Lung microvascular endothelial cell (primary cell): ENCODE results near the gene SPIB. TPM values are rescaled to one million over a fixed set of nuclear protein-coding genes. Genes with fewer than 3 reads are reported as not detected.
A peak's percentile ranks its signal among the peaks of the same experiment; 100 is the strongest.

Experiments
- DNase-seq, 2 donors: peaks; one replicate each; pipeline versions ENCODE4 v3.0.0 to v3.0.0-alpha.2; 2010; ENCODE audit warnings: low read depth in 2 of 2
- total RNA-seq: library from RNA; depleted of rRNA; stranded (reverse); fragments of >200 nt; gene quantifications from 2 replicates; pipeline ENCODE4 v1.2.1, GENCODE V29; 2014

The SPIB gene
- total RNA-seq, 1 donor from 2014 or later = not detected

DNA sequence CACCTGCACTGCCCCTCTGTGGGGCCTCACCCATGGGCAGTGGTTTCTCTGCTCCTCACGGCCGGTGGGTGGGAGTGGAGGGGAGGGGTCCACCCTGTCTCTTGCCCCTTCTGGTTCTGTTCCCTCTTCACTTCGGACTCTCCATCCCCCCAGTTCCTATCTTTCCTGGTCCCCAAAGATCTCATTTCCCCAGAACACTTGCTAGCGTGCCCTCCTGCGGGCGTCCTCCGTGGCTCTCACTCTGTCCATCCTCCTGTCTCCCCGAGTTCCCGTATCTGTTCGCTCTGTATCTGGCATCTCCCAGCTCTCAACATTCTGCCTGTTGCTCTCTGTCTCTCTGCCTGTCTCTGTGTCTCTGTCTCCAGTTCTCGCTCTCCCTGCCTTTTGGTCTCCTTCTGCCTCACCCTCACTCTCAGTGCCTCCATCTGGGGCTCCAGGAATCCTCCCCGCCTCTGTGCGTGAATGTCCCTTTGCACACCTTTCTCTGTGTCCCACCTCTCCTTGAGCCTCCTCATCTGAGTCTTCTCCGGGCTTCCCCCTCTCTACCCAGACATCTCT lies 363 bp downstream of the SPIB start:
- DNase-seq = no peak

DNA sequence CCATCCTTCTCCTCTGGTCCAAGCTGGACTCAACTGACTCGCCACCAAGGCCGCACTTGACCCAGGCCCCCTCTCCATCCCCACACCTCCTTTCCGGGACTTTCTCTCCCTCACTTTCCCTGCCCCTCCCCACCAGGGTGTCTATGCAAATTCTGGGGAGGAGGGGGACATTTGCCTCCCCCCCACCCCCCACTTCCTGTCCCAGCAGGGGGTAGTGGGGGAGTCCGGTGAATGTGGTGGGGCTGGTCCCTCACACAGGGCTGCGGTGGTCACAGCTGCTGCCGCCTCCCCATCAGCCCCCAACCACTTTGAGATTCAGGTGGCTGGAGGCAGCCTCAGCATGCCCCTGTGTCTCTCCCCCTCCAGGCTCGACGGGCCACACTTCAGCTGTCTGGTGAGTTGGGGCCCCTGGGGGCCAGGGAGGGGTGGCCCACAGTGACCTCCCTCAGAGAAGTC lies 870 bp downstream of the SPIB start:
- no peak for DNase-seq

DNA sequence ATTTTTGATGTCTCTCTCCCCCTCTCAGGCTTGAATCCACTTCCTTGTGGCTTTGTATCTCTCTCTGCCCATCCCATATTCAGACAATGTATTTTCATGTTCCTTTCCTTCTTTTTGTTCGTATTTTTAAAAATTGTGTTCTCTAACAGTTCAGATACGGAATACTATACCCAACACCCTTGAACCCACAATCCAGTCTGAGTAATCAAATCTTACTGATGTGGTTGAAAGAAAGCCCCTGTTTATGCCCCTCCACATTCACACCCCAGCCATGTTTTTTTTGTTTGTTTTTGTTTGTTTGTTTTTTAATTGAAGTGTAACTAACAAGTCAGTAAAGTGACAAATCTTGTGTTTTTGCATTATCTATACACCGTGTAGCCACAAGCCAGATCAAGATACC lies 1.4 kb downstream of the SPIB start:
- no peak for DNase-seq

DNA sequence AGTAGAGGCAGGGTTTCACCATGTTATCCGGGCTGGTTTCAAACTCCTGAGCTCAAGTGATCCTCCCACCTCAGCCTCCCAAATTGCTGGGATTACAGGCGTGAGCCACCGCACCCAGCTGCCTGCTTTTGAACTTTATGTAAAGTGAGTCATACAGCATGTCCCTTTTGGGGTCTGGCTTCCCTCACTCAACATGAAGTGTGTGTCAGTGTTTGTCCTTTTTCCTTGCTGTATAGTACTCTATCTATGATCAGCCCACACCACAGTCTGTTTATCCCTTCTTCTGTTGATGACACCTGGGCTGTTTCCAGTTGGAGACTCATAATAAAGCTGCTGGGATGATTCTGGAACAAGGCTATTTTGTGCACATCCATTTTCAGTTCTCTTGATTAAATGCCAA lies 2.1 kb downstream of the SPIB start:
- DNase-seq = no peak

DNA sequence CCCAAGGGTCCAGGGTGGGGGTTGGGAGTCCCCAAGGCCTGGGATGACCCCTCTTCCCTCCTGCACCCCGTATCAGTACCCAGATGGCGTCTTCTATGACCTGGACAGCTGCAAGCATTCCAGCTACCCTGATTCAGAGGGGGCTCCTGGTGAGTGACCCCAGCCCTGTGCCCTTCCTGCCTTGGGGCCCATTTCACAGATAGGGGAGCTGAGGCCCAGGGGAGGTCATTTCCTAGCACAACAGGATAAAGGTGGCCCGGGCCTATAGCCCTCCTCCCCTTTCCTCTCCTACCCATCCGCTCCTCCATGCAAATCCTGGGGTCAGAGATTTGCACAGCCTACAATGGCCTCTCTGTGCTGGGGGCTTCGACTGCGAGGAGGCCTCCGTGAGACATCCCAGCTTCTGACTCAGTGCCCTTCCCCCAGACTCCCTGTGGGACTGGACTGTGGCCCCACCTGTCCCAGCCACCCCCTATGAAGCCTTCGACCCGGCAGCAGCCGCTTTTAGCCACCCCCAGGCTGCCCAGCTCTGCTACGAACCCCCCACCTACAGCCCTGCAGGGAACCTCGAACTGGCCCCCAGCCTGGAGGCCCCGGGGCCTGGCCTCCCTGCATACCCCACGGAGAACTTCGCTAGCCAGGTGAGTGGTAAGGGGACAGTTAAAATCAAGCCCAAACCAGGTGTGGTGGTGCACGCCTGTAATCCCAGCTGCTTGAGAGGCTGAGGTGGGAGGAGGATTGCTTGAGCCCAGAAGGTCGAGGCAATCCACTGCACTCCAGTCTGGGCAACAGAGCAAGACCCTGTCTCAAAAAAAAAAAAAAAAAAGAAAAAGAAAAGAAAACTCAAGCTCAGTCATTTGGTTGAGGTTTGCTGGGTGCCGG lies 3.9 kb downstream of the SPIB start:
- DNase-seq = no peak

DNA sequence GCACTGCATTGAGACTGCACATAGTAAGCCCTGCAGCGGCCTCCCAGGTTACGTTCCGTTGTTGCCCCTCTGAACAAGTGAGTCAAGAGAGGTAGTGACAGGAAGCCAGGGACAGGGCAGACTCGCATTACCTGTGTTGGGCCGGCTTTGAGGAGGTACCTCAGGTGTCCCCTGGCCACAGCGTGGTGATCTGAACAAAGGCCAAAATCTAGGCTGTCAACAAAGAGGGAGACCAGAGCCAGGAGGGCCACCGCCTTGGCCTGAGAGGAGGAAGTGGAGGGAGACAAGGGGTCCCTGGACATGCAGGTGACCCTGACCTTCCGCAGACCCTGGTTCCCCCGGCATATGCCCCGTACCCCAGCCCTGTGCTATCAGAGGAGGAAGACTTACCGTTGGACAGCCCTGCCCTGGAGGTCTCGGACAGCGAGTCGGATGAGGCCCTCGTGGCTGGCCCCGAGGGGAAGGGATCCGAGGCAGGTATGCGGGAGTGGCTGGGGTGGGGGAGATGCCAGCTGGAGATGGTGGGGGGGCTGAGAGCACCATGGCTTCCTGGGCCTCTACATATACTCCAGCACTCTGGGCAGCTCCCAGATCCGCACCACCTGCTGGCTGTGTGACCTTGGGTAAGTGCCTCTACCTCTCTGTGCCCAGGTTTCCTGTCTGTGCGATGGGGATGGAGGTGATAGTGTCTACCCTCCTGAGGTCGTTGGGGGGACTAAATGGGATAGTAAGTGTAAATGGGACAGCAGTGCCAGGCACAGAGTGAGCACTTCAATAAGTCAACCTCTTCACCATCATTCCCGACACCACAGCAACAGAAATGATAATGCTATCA lies 4.8 kb downstream of the SPIB start:
- no peak for DNase-seq

DNA sequence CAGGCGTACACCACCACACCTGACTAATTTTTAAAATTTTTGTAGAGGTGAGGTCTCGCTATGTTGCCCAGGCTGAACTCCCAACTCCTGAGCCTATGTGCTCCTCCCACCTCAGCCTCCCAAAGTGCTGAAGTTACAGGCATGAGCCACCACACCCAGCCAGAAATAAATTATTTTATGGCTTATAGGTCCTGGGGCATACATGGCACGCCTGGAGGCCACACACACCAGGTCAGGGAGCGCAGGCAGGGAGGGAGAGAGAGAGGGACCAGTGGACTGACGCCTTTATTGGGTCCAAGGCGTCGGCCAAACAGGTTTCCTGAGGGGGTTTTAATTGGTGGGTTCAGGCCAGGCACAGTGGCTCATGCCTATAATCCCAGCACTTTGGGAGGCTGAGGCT lies 6.8 kb downstream of the SPIB start:
- DNase-seq = no peak

DNA sequence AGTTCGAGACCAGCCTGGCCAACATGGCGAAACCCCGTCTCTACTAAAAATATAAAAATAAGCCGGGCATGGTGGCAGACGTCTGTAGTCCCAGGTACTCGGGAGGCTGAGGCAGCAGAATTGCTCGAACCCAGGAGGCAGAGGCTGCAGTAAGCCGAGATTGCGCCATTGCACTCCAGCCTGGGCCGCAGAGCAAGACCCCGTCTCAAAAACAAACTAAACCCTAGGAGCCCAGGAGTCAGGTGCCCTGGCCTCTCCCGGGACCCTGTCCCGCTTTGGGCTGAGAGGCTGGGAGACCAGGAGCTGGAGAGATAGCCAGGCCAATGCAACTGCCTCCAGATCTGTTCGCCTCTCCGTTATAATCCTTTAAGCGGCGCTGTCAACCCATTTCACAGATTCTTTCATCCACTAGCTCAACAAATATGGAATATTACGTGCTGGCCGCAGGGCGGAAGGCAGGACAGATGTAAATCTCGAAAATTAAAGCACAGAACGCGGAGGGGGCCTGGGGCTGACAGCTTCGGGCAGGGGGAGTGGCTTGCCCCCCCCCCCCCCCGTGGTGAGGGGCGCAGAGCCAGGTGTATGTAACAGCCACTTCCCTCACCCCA lies 8.7 kb downstream of the SPIB start:
- no peak for DNase-seq

DNA sequence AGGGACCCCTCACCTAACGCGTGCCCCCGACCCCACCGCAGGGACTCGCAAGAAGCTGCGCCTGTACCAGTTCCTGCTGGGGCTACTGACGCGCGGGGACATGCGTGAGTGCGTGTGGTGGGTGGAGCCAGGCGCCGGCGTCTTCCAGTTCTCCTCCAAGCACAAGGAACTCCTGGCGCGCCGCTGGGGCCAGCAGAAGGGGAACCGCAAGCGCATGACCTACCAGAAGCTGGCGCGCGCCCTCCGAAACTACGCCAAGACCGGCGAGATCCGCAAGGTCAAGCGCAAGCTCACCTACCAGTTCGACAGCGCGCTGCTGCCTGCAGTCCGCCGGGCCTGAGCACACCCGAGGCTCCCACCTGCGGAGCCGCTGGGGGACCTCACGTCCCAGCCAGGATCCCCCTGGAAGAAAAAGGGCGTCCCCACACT lies 9.3 kb downstream of the SPIB start:
- peak in 1 of 2 donors; percentile 64 for DNase-seq

DNA sequence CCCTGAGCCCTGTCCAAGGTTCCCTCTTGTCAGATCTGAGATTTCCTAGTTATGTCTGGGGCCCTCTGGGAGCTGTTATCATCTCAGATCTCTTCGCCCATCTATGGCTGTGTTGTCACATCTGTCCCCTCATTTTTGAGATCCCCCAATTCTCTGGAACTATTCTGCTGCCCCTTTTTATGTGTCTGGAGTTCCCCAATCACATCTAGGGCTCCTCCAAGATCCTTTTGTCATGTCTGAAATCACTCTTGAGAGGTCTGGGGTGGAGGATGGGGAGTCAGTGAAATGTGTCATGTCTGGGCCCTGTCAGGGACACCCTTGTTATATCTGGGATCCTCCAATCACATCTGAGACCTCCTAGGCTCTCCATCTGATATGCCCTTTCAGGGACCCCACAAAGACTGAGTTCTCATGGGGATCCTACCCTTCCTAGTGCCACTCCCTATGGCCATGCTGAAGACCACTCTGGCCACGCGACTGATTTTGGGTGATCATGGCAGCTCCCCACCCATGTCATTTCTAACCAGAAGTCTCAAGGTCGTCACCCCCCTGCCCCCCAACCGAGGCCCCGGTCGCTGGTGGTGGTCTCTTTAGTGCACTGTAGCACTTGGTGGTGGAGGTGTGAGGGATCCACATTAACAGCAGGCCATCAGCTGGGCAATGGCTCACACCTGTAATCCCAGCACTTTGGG lies 10.2 kb downstream of the SPIB start:
- no peak for DNase-seq

DNA sequence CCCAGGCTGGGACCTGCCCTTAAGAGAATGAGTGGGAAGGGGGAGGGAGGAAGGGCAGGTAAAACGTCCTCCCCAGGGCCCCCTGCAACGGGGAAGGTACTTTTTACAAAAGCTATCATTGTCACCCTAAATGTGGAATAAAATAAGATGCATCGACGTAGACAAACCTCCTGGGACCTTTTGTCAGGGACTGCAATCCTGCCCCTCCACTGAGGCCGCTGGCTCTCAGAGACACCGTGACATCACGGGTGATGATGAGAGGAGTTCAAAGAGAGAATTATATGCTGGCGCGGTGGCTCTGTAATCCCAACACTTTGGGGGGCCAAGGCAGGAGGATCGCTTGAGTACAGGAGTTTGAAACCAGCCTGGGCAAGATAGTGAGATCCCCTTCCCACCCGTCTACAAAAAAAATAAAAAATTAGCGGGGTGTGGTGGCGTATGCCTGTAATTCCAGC lies 12.2 kb downstream of the SPIB start:
- DNase-seq = no peak

DNA sequence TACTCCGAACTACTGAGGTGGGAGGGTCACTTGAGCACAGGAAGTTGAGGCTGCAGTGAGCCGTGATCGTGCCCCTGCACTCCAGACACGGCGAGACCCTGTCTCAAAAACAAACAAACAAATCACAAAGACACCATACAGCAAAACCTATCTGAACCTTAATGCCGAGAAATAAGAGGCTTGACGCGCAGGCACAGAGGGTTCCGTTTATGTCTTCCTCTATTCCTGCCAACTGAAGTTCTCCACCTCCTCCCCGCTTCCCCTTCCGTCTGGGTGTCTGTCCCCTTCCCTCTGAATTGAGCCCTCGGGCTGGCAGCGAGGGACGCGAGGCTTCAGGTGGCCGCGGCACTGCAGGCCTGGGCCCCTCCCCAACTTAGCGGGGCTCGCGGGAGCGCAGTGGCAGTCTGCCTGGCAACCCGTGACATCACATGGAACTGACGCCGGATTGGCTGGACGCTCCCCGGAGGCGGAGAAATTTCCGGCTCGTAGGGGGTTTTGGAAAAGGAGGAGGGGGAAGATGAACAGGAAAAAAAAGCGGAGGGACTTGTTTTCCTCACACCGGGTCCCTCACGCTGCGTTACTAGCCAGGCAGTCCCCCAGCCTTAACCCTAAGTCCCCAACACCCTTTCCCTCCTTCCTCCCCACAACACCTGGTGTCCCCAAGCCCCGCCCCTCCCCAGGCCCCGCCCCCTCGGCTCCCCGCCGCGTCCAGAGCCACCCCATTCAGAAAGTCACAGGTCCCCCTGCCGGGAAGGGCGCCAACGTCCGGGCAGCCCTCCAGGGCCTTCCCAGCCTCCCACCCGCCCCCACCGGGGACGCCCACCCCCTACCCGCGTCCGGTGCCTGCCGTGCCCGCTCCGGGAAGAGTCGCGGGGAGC lies 12.8 kb downstream of the SPIB start:
- peak; percentile 60 to 86 for DNase-seq

DNA sequence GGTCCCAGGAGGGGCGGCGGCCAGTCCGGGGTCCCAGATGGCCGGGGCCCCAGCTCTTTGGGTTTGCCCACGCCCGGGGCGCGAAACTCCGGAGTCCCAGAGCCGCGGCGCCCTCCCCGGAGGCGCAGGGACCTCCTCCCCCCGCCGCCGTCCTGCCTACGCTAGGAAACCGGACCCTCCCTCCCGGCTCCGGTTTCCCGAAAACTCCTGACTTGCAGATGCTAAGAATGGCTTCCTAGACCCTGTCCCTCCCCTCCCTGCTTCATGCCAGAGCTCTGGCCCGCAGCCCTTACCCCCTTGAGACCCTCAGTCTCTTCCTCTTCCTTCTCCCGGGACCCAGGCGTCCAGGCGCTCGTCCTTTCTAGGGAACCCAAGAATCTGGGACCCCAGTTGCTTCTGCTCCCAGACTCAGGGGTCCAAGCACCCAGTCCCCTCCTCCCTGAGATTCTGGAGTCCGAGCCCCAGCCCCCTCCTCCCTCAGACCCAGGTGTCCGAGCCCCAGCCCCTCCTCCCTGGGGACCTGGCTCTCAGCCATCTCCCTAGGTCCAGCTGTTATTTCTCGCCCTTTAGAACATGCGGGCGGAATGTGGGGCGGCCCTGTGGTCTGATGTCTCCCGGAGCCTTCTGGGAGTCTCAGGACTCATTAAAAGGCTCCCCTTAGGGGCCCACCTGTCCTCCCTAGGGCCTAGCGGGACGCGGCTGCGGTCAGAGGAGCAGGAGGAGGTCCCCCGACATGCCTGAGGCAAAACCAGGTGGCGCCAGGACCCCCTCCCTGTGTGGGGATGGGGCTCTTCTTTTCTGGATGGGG lies 13.7 kb downstream of the SPIB start, which contains the start of gene MYBPC2:
TSS of gene MYBPC2 (plus strand) at position 672 of the 808 bp plus-strand sequence. CDS start at position 734, 62 bp downstream.
- peak in 1 of 2 donors; percentile 13 for DNase-seq

DNA sequence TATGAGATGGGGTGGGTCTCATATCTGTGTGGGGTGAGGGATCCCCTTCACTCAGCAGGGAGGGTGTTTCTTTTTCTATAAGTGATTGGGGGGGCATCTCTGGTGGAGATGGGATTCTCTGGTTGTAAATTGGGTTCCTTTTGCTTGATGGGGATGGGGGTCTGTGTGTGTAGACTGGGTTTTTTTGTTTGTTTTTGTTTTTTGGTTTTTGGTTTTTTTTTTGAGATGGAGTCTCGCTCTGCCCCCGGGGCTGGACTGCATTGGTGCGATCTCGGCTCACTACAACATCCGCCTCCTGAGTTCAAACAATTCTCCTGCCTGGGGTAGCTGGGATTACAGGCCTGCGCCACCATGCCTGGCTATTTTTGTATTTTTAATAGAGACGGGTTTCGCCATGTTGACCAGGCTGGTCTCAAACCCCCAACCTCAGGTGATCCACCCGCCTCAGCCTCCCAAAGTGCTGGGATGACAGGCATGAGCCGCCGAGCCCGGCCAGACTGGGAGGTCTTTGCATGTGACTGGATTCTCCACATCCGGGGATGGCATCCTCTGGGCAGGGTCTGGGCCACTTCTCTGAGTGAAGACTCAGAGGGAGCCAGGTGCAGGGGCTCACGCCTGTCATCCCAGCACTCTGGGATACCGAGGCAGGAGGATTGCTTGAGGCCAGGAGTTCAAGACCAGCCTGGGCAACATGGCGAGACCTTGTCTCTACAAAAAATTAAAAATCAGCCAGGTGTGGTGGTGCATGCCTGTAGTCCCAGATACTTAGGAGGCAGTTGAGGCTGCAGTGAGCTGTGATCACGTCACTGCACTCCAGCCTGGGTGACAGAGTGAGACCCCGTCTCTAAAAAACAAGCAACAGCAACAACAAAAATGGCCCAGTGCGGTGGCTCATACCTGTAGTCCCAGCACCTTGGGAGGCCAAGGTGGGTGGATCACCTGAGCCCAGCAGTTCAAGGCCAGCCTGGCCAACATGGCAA lies 14.8 kb downstream of the SPIB start:
- no peak for DNase-seq

DNA sequence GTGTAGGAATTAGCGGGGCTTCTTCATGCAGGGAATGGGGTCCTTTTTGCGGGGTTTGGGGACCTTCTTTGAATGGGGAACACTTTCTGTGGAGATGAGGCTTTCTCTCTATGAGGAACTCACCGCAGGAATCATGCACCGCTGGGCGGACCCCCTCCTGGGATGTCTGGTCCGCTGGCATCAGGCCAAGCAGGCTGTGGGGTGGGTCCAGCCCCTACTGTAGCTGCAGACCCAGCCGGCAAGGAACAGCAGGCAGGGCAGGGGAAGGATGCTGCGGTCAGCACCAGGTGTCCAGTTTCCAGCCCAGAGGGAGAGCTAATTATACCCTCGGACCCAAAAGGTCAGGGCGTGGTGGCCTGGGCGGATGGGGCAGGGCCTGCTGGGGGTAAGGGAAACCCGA lies 15.8 kb downstream of the SPIB start:
- no peak for DNase-seq

DNA sequence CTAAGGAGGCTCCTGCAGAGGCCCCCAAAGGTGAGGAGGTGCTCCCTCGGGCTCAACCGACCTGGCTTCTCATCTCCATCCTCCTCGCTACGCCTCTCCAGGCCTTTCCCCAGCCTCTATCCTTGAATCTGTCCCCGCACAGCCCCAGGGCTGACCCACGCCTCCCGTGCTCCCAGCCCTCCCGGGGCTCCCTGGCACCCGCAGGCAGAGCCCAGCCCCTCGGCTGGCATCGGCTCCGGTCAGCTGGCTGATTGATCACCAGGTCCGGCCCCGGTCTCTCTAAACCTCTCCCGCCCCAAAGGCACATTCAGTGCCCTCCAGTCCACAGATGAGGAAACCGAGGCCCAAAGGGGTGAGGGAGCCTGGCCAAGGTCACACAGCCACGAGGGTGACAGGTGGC lies 16.5 kb downstream of the SPIB start:
- no peak for DNase-seq

DNA sequence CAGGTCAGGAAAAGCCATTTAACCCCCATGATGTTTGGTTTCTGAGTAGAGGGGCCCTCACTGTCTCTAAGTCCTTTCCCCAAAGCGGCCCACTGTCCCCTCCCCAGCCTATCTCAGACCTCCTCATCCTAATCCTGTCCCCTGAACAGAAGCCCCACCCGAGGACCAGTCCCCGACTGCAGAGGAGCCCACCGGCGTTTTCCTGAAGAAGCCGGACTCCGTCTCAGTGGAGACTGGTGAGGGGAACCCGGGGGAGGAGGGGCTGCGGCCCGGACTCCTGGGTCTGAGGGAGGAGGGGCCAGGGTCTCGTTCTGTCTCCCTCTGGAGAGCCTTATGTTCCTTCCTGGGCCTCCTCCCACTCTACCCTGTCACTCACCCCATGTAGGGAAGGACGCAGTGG lies 16.9 kb downstream of the SPIB start:
- DNase-seq = no peak
